ENCODE data around the gene TUBB1. TPM values are rescaled to one million over a fixed set of nuclear protein-coding genes. Genes with fewer than 3 reads are reported as not detected.
A peak's percentile ranks its signal among the peaks of the same experiment; 100 is the strongest.

TUBB1 gene
- total RNA-seq, 1 donor from 2014 or later: not detected

GRCh38 chr20:59006167-59006863 lies 12.9 kb upstream of the TUBB1 start:
- H3K4me3 ChIP-seq (ENCODE audit: insufficient read depth, low read depth, low read length): peak overlapping the region; percentile 60
- H3K79me2 ChIP-seq (ENCODE audit: insufficient read depth, low read length): peaks cover 28% of the 10 kb centered on the region
- H3K9me3 ChIP-seq (ENCODE audit: insufficient read depth, low read depth, low read length): no peaks in the 10 kb centered on the region
- H3K9ac ChIP-seq (ENCODE audit: low read length): peak overlapping the region; percentile 83
- H3K4me2 ChIP-seq (ENCODE audit: low read length): peak overlapping the region; percentile 93
- Mint-ChIP-seq H3K4me3 (ENCODE audit: unreplicated experiment) (peak overlapping the region; percentile 82), H3K4me1 (ENCODE audit: low read depth, unreplicated experiment) (peaks cover 25% of the 10 kb centered on the region), H3K27me3 (ENCODE audit: low read depth, unreplicated experiment) (no peaks in the 10 kb centered on the region), H3K36me3 (ENCODE audit: low read depth, unreplicated experiment) (peaks cover 15% of the 10 kb centered on the region), H3K27ac (ENCODE audit: unreplicated experiment) (no peak overlapping the region), H3K9me3 (ENCODE audit: unreplicated experiment) (no peaks in the 10 kb centered on the region)
- peak overlapping the region; percentile 84 for H2AFZ ChIP-seq (ENCODE audit: low read depth, low read length)
- FAIRE-seq (no peak), DNase-seq (ENCODE audit: low read depth) (no peak)
- TF ChIP-seq EZH2 (IDR thresholded peaks at IDR 0.05; ENCODE audit: insufficient read depth, low read length): no peak
- no peak for TF ChIP-seq CTCF (IDR thresholded peaks at IDR 0.05; ENCODE audit: insufficient read depth, low read depth, low read length)
- H3K27me3 ChIP-seq (ENCODE audit: insufficient read depth, low read length): no peaks in the 10 kb centered on the region
- peaks cover 34% of the 10 kb centered on the region for H3K4me1 ChIP-seq (ENCODE audit: insufficient read depth, low read length)
- H3K36me3 ChIP-seq (ENCODE audit: insufficient read depth, low read length): no peaks in the 10 kb centered on the region
- peaks cover 24% of the 10 kb centered on the region for H4K20me1 ChIP-seq (ENCODE audit: insufficient read depth, low read length)
- H3K27ac ChIP-seq (ENCODE audit: low read depth, low read length): peak overlapping the region; percentile 56

GRCh38 chr20:59006864-59007664 lies 12.2 kb upstream of the TUBB1 start, which contains the start of gene CTSZ:
Gene CTSZ, minus strand, starts transcription at chr20:59007254. Its CDS starts 126 bp downstream, at chr20:59007128.
- Histone ChIP-seq H2AFZ (ENCODE audit: low read depth, low read length) (peak within 1 kb of the TSS; percentile 84), H3K4me2 (ENCODE audit: low read length) (peak within 1 kb of the TSS; percentile 93), H3K27ac (ENCODE audit: low read depth, low read length) (peak within 1 kb of the TSS; percentile 56), H4K20me1 (ENCODE audit: insufficient read depth, low read length) (peaks cover 24% of the 10 kb centered on the region), H3K4me3 (ENCODE audit: insufficient read depth, low read depth, low read length) (peak within 1 kb of the TSS; percentile 60), H3K9me3 (ENCODE audit: insufficient read depth, low read depth, low read length) (no peaks in the 10 kb centered on the region), H3K79me2 (ENCODE audit: insufficient read depth, low read length) (peaks cover 28% of the 10 kb centered on the region), H3K4me1 (ENCODE audit: insufficient read depth, low read length) (peaks cover 40% of the 10 kb centered on the region), H3K9ac (ENCODE audit: low read length) (peak within 1 kb of the TSS; percentile 83), H3K36me3 (ENCODE audit: insufficient read depth, low read length) (no peaks in the 10 kb centered on the region), H3K27me3 (ENCODE audit: insufficient read depth, low read length) (no peaks in the 10 kb centered on the region)
- TF ChIP-seq EZH2 (IDR thresholded peaks at IDR 0.05; ENCODE audit: insufficient read depth, low read length): no peak
- TF ChIP-seq CTCF (IDR thresholded peaks at IDR 0.05; ENCODE audit: insufficient read depth, low read depth, low read length): no peak
- Mint-ChIP-seq H3K36me3 (ENCODE audit: low read depth, unreplicated experiment) (peaks cover 12% of the 10 kb centered on the region), H3K27ac (ENCODE audit: unreplicated experiment) (no peak within 1 kb of the TSS), H3K9me3 (ENCODE audit: unreplicated experiment) (no peaks in the 10 kb centered on the region), H3K4me3 (ENCODE audit: unreplicated experiment) (peak within 1 kb of the TSS; percentile 82), H3K4me1 (ENCODE audit: low read depth, unreplicated experiment) (peaks cover 28% of the 10 kb centered on the region), H3K27me3 (ENCODE audit: low read depth, unreplicated experiment) (no peaks in the 10 kb centered on the region)
- FAIRE-seq: no peak
- no peak for DNase-seq (ENCODE audit: low read depth)

All from astrocyte (in vitro differentiated cells and primary cell).